22Rv1 (cell line): ENCODE results near the gene MCAM.

ENCODE experiments used
- ZFX ChIP-seq: fragments of 450-650 bp; IDR thresholded peaks from 2 replicates; pipeline ENCODE4 v1.6.1; 2017; ENCODE audit warnings: antibody characterized with exemption, borderline replicate concordance
- TF ChIP-seq, protein P1 (sequence below): fragments of 450-650 bp; IDR thresholded peaks from 2 replicates; pipeline ENCODE4 v1.5.1; 2017; ENCODE audit warnings: mild to moderate bottlenecking

DNA sequence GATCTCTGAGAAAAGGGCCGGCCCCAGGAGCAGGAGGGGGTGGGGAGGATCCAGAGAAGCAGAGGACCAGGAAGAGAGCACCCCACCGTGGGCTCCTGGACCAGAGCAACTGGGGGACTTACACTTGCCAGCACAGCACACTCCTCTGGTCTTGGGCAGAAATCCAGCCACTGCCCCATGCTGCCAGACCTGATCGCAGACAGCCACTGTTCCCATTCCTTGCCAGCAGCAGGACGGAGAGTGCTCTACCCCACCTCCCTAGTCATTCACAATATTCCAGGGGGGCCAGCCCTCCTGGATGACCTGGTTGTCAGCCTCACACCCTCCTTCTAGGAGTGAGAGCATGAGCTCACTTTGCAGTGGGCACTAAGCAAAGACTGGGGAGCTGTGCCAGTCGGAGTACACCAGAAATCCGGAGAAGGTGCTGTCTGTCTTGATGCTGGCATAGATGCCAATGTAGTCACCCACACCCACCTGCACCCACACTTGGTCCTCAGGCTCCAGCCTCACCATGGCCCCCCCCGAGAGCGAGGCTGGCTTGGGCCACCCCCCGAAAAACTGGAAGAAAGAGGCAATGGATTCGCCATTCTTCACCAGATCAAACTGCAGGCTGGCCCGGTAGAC, 22.1 kb upstream of the MCAM start:
- TF ChIP-seq, protein P1, sequence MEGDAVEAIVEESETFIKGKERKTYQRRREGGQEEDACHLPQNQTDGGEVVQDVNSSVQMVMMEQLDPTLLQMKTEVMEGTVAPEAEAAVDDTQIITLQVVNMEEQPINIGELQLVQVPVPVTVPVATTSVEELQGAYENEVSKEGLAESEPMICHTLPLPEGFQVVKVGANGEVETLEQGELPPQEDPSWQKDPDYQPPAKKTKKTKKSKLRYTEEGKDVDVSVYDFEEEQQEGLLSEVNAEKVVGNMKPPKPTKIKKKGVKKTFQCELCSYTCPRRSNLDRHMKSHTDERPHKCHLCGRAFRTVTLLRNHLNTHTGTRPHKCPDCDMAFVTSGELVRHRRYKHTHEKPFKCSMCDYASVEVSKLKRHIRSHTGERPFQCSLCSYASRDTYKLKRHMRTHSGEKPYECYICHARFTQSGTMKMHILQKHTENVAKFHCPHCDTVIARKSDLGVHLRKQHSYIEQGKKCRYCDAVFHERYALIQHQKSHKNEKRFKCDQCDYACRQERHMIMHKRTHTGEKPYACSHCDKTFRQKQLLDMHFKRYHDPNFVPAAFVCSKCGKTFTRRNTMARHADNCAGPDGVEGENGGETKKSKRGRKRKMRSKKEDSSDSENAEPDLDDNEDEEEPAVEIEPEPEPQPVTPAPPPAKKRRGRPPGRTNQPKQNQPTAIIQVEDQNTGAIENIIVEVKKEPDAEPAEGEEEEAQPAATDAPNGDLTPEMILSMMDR: no peak
- TF ChIP-seq ZFX: no peak
